Middle frontal gyrus (tissue), 1 donor: Measurements from ENCODE around the gene PNLIP.

Experiments
- DNase-seq: peaks from one replicate; pipeline ENCODE4 v3.0.0-alpha.2; 2015; ENCODE audit warnings: low spot score; ENCODE audit errors: extremely low spot score

PNLIP gene

GRCh38 chr10:116614796-116615195, 69.1 kb downstream of the PNLIP start:
- DNase-seq = no peak

- no peak for DNase-seq
These were observed 69.6 kb downstream of the PNLIP start for GRCh38 chr10:116615199-116615776.
